Lower lobe of right lung (tissue), 2 donors: Measurements from ENCODE around the gene INSC. TPM values are rescaled to one million over a fixed set of nuclear protein-coding genes. Genes with fewer than 3 reads are reported as not detected.

ENCODE experiments used
- ATAC-seq, 2 donors: fragments of 200-7000 bp; cut with Tn5 transposase; one replicate each; pipeline ENCODE4 v1.9.1; 2020 to 2022; ENCODE audit warnings: mild to moderate bottlenecking in 2 of 2, moderate library complexity in 2 of 2
- DNase-seq: peaks from one replicate; pipeline ENCODE4 v3.0.0-alpha.2; 2020
- H3K27ac ChIP-seq: fragments of 200-600 bp; one replicate; pipeline ENCODE4 v1.8.0; 2022
- H3K27me3 ChIP-seq: fragments of 200-600 bp; one replicate; pipeline ENCODE4 v1.8.0; 2022; ENCODE audit warnings: low read depth
- H3K36me3 ChIP-seq: fragments of 200-600 bp; one replicate; pipeline ENCODE4 v1.8.0; 2022; ENCODE audit warnings: mild to moderate bottlenecking
- H3K4me1 ChIP-seq: fragments of 200-600 bp; one replicate; pipeline ENCODE4 v1.8.0; 2022
- H3K4me3 ChIP-seq: fragments of 200-600 bp; one replicate; pipeline ENCODE4 v1.8.0; 2022; ENCODE audit warnings: mild to moderate bottlenecking
- H3K9me3 ChIP-seq: fragments of 200-600 bp; one replicate; pipeline ENCODE4 v1.8.0; 2022
- intact Hi-C: fragments of 100-400 bp; cut with DNase I; formaldehyde crosslinking; loops from one replicate; pipeline ENCODE4 v1.11.0; 2022
- total RNA-seq: library from RNA; stranded (reverse); fragmentation: NEBNext Ultra II Directional; extraction: Animal tissue kit (Norgen Biotek cat#: 25700); gene quantifications from one replicate; pipeline ENCODE4 v1.2.1, GENCODE V29; 2021
- TF ChIP-seq, protein P1 (sequence below): fragments of 200-600 bp; IDR thresholded peaks from one replicate; pipeline ENCODE4 v1.8.0; 2022; ENCODE audit warnings: antibody characterized with exemption, mild to moderate bottlenecking
- donor health status: DM: no; HTN: yes; CAD: no; lungs with severe emphysema.

Gene INSC
- total RNA-seq, 1 donor from 2014 or later = 1.1 TPM

- DNase-seq (no peak), ATAC-seq (no peak)
- Histone ChIP-seq H3K4me3 (no peak overlapping the region), H3K27ac (no peak overlapping the region), H3K36me3 (no peaks in the 10 kb centered on the region), H3K4me1 (no peaks in the 10 kb centered on the region), H3K9me3 (no peaks in the 10 kb centered on the region), H3K27me3 (no peaks in the 10 kb centered on the region)
- TF ChIP-seq, protein P1, sequence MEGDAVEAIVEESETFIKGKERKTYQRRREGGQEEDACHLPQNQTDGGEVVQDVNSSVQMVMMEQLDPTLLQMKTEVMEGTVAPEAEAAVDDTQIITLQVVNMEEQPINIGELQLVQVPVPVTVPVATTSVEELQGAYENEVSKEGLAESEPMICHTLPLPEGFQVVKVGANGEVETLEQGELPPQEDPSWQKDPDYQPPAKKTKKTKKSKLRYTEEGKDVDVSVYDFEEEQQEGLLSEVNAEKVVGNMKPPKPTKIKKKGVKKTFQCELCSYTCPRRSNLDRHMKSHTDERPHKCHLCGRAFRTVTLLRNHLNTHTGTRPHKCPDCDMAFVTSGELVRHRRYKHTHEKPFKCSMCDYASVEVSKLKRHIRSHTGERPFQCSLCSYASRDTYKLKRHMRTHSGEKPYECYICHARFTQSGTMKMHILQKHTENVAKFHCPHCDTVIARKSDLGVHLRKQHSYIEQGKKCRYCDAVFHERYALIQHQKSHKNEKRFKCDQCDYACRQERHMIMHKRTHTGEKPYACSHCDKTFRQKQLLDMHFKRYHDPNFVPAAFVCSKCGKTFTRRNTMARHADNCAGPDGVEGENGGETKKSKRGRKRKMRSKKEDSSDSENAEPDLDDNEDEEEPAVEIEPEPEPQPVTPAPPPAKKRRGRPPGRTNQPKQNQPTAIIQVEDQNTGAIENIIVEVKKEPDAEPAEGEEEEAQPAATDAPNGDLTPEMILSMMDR = no peak
- intact Hi-C loops = no loop called here
These were observed 55.3 kb downstream of the INSC start for GRCh38 chr11:15169815-15170551.

- no peak overlapping the region for H3K4me3 ChIP-seq
- TF ChIP-seq, protein P1 = no peak
- intact Hi-C loops = no loop called here
- no peaks in the 10 kb centered on the region for H3K27me3 ChIP-seq
- H3K4me1 ChIP-seq = no peaks in the 10 kb centered on the region
- H3K9me3 ChIP-seq = no peaks in the 10 kb centered on the region
- H3K27ac ChIP-seq = no peak overlapping the region
- DNase-seq = no peak
- no peaks in the 10 kb centered on the region for H3K36me3 ChIP-seq
- ATAC-seq = no peak
These were observed 56.0 kb downstream of the INSC start for GRCh38 chr11:15170698-15171097.

DNA sequence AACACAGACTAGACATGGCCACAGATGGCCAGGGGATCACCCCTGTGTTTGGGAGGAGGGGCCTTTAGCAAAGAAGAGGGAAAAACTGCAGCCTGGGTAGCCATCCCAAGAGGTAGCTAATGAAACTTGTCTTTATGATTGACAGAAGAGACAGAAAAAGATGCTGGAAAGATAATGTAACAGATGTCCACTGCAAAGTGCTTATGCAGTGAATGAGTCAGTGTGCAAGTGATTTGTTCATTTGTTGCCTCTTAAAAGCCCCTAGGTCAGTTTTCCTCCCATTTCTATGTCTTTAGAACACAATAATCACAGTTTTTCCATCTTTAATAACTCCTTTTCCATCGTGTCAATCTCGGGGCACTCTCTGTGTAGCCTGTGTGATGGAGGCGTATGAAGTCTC, 57.2 kb downstream of the INSC start:
- Histone ChIP-seq H3K36me3 (no peaks in the 10 kb centered on the region), H3K4me1 (no peaks in the 10 kb centered on the region), H3K4me3 (no peak overlapping the region), H3K27me3 (no peaks in the 10 kb centered on the region), H3K27ac (no peak overlapping the region), H3K9me3 (no peaks in the 10 kb centered on the region)
- ATAC-seq (no peak), DNase-seq (no peak)
- intact Hi-C loops = no loop called here
- TF ChIP-seq, protein P1 = no peak

GRCh38 chr11:15175831-15176230, 61.1 kb downstream of the INSC start:
- Histone ChIP-seq H3K36me3 (no peaks in the 10 kb centered on the region), H3K27me3 (no peaks in the 10 kb centered on the region), H3K9me3 (no peaks in the 10 kb centered on the region), H3K4me3 (no peak overlapping the region), H3K27ac (no peak overlapping the region), H3K4me1 (no peaks in the 10 kb centered on the region)
- intact Hi-C loops = no loop called here
- ATAC-seq (no peak), DNase-seq (no peak)
- TF ChIP-seq, protein P1 = no peak

DNA sequence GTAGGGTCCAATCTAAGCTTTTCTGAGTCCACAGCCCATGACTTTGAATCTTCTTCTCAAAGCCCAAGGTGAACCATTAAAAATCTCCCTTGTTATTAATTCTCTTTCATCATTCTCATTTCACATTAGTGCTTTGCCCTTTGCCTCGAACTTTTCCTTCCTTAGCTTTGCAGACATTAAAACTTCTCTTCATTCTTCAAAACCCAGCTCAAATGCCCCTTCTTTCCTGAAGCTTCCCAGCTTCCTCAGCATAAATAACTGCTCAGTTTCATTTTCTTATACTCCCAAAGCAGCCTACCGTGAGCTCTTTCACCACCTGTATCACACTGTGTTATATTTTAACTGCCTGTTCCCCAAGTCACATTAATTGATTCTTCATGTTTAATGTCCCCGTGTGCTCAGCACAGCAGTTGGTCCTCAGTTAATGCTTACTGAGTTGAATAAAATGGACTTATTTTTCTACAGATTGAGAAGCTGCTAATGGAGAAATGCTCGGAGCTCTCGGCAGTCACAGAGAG, 62.0 kb downstream of the INSC start:
- Histone ChIP-seq H3K4me1 (no peaks in the 10 kb centered on the region), H3K36me3 (no peaks in the 10 kb centered on the region), H3K27me3 (no peaks in the 10 kb centered on the region), H3K9me3 (no peaks in the 10 kb centered on the region), H3K27ac (no peak overlapping the region), H3K4me3 (no peak overlapping the region)
- no peak for ATAC-seq
- intact Hi-C loops = no loop called here
- no peak for DNase-seq
- TF ChIP-seq, protein P1 = no peak
